HL-60 (cell line): Measurements from ENCODE around the gene NCOR2.

ENCODE experiments used
- POLR2AphosphoS5 ChIP-seq: IDR thresholded peaks from 2 replicates; pipeline ENCODE4 v1.6.1; 2012; ENCODE audit warnings: low read depth
- SPI1 ChIP-seq: IDR thresholded peaks from 2 replicates; pipeline ENCODE4 v1.6.1; 2012; ENCODE audit warnings: low read depth, mild to moderate bottlenecking, borderline replicate concordance
- TF ChIP-seq, protein P1 (sequence below): IDR thresholded peaks from one replicate; pipeline ENCODE4 v1.5.1; 2011; ENCODE audit warnings: low read length, control low read depth, inconsistent platforms; ENCODE audit not compliant: insufficient read depth
- TF ChIP-seq, protein P2 (sequence below): IDR thresholded peaks from 2 replicates; pipeline ENCODE4 v1.6.1; 2012; ENCODE audit warnings: low read depth; ENCODE audit not compliant: insufficient replicate concordance

DNA sequence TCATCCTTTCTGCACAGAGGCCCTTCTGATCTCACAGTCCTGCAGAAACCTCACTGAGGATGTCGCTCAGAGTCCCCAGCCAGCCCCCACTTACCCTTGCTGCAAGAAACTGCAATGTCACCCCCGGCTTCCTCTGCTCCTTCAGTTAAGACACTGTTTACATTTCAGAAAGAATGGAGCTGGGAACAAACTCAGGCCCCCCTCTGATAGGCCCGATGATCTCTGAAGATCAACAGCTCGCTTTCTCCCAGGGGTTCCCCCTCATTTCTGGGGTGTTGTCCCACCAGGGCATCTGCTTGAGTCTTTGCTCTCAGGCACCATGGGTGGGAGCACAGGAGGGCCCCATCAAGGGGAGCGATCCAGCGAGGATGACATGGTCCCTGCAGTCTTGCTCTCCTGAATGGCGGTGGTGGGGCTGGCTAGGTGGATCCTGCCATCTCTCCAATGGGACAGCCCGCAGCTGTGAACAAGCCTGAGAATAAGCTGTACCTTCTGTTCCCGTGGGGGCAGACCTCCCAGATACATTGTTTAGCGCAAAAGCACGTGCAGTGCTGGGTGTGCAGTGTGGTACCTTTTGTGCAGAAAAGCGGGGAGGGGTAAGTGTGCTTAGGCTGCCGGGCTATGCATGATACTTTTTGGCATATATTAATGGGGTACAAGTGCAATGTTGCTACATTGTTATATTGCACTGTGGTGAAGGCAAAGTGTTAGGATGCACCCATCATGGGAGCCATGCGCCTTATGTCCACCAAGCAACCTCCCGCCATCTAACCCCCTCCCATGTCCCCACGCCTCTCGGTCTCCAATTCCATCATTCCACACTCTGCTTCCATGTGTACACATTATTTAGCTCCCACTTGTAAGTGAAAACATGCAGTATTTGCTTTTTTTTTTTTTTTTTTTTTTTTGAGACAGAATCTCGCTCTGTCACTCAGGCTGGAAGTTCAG lies 6.7 kb upstream of the NCOR2 start:
- TF ChIP-seq, protein P1, sequence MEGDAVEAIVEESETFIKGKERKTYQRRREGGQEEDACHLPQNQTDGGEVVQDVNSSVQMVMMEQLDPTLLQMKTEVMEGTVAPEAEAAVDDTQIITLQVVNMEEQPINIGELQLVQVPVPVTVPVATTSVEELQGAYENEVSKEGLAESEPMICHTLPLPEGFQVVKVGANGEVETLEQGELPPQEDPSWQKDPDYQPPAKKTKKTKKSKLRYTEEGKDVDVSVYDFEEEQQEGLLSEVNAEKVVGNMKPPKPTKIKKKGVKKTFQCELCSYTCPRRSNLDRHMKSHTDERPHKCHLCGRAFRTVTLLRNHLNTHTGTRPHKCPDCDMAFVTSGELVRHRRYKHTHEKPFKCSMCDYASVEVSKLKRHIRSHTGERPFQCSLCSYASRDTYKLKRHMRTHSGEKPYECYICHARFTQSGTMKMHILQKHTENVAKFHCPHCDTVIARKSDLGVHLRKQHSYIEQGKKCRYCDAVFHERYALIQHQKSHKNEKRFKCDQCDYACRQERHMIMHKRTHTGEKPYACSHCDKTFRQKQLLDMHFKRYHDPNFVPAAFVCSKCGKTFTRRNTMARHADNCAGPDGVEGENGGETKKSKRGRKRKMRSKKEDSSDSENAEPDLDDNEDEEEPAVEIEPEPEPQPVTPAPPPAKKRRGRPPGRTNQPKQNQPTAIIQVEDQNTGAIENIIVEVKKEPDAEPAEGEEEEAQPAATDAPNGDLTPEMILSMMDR: no peak
- TF ChIP-seq POLR2AphosphoS5: no peak
- TF ChIP-seq, protein P2, sequence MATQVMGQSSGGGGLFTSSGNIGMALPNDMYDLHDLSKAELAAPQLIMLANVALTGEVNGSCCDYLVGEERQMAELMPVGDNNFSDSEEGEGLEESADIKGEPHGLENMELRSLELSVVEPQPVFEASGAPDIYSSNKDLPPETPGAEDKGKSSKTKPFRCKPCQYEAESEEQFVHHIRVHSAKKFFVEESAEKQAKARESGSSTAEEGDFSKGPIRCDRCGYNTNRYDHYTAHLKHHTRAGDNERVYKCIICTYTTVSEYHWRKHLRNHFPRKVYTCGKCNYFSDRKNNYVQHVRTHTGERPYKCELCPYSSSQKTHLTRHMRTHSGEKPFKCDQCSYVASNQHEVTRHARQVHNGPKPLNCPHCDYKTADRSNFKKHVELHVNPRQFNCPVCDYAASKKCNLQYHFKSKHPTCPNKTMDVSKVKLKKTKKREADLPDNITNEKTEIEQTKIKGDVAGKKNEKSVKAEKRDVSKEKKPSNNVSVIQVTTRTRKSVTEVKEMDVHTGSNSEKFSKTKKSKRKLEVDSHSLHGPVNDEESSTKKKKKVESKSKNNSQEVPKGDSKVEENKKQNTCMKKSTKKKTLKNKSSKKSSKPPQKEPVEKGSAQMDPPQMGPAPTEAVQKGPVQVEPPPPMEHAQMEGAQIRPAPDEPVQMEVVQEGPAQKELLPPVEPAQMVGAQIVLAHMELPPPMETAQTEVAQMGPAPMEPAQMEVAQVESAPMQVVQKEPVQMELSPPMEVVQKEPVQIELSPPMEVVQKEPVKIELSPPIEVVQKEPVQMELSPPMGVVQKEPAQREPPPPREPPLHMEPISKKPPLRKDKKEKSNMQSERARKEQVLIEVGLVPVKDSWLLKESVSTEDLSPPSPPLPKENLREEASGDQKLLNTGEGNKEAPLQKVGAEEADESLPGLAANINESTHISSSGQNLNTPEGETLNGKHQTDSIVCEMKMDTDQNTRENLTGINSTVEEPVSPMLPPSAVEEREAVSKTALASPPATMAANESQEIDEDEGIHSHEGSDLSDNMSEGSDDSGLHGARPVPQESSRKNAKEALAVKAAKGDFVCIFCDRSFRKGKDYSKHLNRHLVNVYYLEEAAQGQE: no peak
- no peak for TF ChIP-seq SPI1
